Measurements from ENCODE around the gene ZGRF1. TPM values are rescaled to one million over a fixed set of nuclear protein-coding genes. Genes with fewer than 3 reads are reported as not detected.

Gene ZGRF1
- total RNA-seq, 3 donors from 2014 or later (not counting 1 experiment from before 2014, with no cell fraction given), result 13.0 to 25.9 (median 20.0) TPM

DNA sequence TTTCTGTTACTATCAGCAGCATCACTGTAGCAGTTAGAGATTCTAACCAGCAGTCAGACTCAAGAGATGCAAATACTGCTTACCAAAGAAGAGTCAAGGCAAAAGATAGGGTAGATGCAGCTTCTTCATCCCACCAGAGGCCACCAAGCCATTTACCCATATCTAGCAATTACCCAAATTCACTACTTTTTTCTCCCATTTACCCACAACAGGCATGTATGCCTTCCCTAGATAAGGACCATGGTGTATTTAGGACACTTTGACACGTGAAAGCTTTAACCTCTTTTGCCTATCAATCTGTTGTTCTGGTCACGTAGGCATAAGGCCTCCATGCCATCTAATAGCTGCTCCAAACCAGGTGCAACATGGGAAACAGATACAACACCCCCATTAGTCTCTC, 5.8 kb upstream of the ZGRF1 start:
- TF ChIP-seq, protein P1, sequence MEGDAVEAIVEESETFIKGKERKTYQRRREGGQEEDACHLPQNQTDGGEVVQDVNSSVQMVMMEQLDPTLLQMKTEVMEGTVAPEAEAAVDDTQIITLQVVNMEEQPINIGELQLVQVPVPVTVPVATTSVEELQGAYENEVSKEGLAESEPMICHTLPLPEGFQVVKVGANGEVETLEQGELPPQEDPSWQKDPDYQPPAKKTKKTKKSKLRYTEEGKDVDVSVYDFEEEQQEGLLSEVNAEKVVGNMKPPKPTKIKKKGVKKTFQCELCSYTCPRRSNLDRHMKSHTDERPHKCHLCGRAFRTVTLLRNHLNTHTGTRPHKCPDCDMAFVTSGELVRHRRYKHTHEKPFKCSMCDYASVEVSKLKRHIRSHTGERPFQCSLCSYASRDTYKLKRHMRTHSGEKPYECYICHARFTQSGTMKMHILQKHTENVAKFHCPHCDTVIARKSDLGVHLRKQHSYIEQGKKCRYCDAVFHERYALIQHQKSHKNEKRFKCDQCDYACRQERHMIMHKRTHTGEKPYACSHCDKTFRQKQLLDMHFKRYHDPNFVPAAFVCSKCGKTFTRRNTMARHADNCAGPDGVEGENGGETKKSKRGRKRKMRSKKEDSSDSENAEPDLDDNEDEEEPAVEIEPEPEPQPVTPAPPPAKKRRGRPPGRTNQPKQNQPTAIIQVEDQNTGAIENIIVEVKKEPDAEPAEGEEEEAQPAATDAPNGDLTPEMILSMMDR (IDR thresholded peaks at IDR 0.05), result no peak
- Mint-ChIP-seq H3K27me3 (ENCODE audit: low read depth in 2 of 2) (no peaks in the 10 kb centered on the region), H3K27ac (peak overlapping the region in 1 of 2 donors; percentile 53), H3K9me3 (no peaks in the 10 kb centered on the region), H3K4me3 (no peak overlapping the region), H3K4me1 (peaks cover 27 to 29% of the 10 kb centered on the region in 2 donors), H3K36me3 (peaks cover 9% of the 10 kb centered on the region)
- peaks cover 6% of the 10 kb centered on the region for H3K4me1 ChIP-seq (ENCODE audit: control insufficient read depth, insufficient read depth, low read length)
- 87% methylated on average over 2 of the region's 2 CpGs for WGBS (ENCODE audit: insufficient coverage)
- intact Hi-C loops (cut with micrococcal nuclease), result no loop called here
- H3K4me3 ChIP-seq (ENCODE audit: low read length), result no peak overlapping the region
- H3K36me3 ChIP-seq (ENCODE audit: control insufficient read depth, insufficient read depth, low read length), result peaks cover 29% of the 10 kb centered on the region
- no peaks in the 10 kb centered on the region for H3K9me3 ChIP-seq (ENCODE audit: control insufficient read depth, insufficient read depth, low read length)
- H3K27me3 ChIP-seq (ENCODE audit: control insufficient read depth, insufficient read depth, low read length), result no peaks in the 10 kb centered on the region
- no peak overlapping the region for H3K27ac ChIP-seq (ENCODE audit: low read length)
- DNase-seq, result no peak
- no peak for ATAC-seq

GRCh38 chr4:112637552-112637866, 800 bp upstream of the ZGRF1 start:
- Histone ChIP-seq H3K27me3 (ENCODE audit: control insufficient read depth, insufficient read depth, low read length) (no peaks in the 10 kb centered on the region), H3K4me3 (ENCODE audit: low read length) (peak overlapping the region; percentile 66), H3K27ac (ENCODE audit: low read length) (peak overlapping the region; percentile 93), H3K9me3 (ENCODE audit: control insufficient read depth, insufficient read depth, low read length) (no peaks in the 10 kb centered on the region), H3K4me1 (ENCODE audit: control insufficient read depth, insufficient read depth, low read length) (peaks cover 6% of the 10 kb centered on the region), H3K36me3 (ENCODE audit: control insufficient read depth, insufficient read depth, low read length) (peaks cover 3% of the 10 kb centered on the region)
- Mint-ChIP-seq H3K27me3 (ENCODE audit: low read depth in 2 of 2) (no peaks in the 10 kb centered on the region), H3K36me3 (no peaks in the 10 kb centered on the region), H3K4me1 (peaks cover 17 to 18% of the 10 kb centered on the region in 2 donors), H3K9me3 (no peaks in the 10 kb centered on the region), H3K4me3 (no peak overlapping the region), H3K27ac (no peak overlapping the region)
- TF ChIP-seq, protein P1 (IDR thresholded peaks at IDR 0.05), result no peak
- ATAC-seq (peak in 2 of 3 donors; percentile 0 to 3), DNase-seq (no peak)
- intact Hi-C loops (cut with micrococcal nuclease), result loop anchor here (1.0 to 2.0 kb wide), 2 partner anchors 406 to 493 kb away; partner anchors contain the start of genes AP1AR and FAM241A
- WGBS (ENCODE audit: insufficient coverage), result 0% methylated on average over 6 of the region's 8 CpGs

DNA sequence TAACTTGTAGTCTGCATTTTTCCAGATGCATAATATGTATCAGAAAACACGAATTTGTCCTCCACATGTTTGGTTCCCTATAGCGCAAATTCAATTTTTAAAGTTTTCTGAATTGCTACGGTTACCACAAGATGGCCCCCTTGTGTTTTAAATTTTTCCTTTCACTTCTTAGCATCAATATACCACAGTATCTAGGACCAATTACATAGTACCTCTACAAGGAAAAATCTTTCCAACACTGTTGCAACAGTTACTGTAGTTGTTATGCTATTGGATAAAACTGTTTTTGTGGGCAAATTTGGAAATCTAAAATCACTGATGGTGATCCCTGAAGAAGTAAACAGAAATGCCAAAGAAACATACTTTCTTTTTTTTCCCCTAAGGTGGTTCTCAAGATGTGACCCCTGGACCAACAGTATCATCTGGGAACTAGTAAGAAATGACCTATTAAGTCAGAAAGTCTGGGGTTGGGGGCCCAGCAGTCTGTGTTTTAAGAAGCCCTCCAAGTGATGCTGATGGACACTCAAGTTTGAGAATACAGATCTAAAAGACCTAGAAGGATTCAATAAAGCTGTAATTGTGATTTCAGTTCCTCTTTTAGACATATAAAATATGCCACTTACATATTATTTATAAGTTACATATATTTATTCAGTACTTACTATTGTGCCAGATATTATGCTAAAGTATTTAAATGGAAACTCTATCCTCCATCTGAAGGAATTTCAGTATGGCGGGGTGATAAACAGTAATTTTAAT, 3.1 kb downstream of the ZGRF1 start:
- Mint-ChIP-seq H3K4me3 (no peak overlapping the region), H3K4me1 (peaks cover 0 to 5% of the 10 kb centered on the region in 2 donors), H3K27ac (peak overlapping the region in 1 of 2 donors; percentile 45), H3K27me3 (ENCODE audit: low read depth in 2 of 2) (no peaks in the 10 kb centered on the region), H3K9me3 (no peaks in the 10 kb centered on the region), H3K36me3 (no peaks in the 10 kb centered on the region)
- WGBS (ENCODE audit: insufficient coverage), result 37% methylated on average over 4 of the region's 4 CpGs
- Histone ChIP-seq H3K4me1 (ENCODE audit: control insufficient read depth, insufficient read depth, low read length) (peaks cover 6% of the 10 kb centered on the region), H3K27ac (ENCODE audit: low read length) (no peak overlapping the region), H3K27me3 (ENCODE audit: control insufficient read depth, insufficient read depth, low read length) (no peaks in the 10 kb centered on the region), H3K4me3 (ENCODE audit: low read length) (no peak overlapping the region), H3K9me3 (ENCODE audit: control insufficient read depth, insufficient read depth, low read length) (no peaks in the 10 kb centered on the region), H3K36me3 (ENCODE audit: control insufficient read depth, insufficient read depth, low read length) (no peaks in the 10 kb centered on the region)
- TF ChIP-seq, protein P1 (IDR thresholded peaks at IDR 0.05), result peak; percentile 35
- DNase-seq (peak in 1 of 2 donors; percentile 60), ATAC-seq (no peak)
- intact Hi-C loops (cut with micrococcal nuclease), result loop anchor here (1.0 kb wide), 1 partner anchor 129 kb away; no protein-coding TSS in a partner anchor
